GM19238 (cell line): ENCODE data around the gene ALMS1.
"Not testable (repeated sequence)": the region's sequence is repeated elsewhere in the genome, so short reads cannot be mapped to it uniquely, and the experiment has no call there.

ENCODE experiments used
- DNase-seq: peaks from one replicate; pipeline ENCODE4 v3.0.0; 2011; ENCODE audit warnings: low spot score; ENCODE audit not compliant: insufficient read length

Gene ALMS1

GRCh38 chr2:73504850-73505249 is 119.2 kb downstream of the ALMS1 start:
- DNase-seq: not testable (repeated sequence)

GRCh38 chr2:73510470-73510869 is 124.8 kb downstream of the ALMS1 start:
- DNase-seq: not testable (repeated sequence)

GRCh38 chr2:73516033-73516432 is 130.4 kb downstream of the ALMS1 start:
- no peak for DNase-seq

GRCh38 chr2:73528688-73529087 is 143.1 kb downstream of the ALMS1 start:
- no peak for DNase-seq

- DNase-seq: not testable (repeated sequence)
Measured at GRCh38 chr2:73530773-73531172, 145.1 kb downstream of the ALMS1 start.

GRCh38 chr2:73532381-73532780 is 146.7 kb downstream of the ALMS1 start:
- no peak for DNase-seq

GRCh38 chr2:73536133-73536840 is 150.7 kb downstream of the ALMS1 start:
- DNase-seq: no peak

- not testable (repeated sequence) for DNase-seq
Measured at GRCh38 chr2:73560875-73561274, 175.2 kb downstream of the ALMS1 start.

GRCh38 chr2:73561422-73561821 is 175.8 kb downstream of the ALMS1 start:
- DNase-seq: no peak

GRCh38 chr2:73564986-73565385 is 179.3 kb downstream of the ALMS1 start:
- no peak for DNase-seq

- no peak for DNase-seq
Measured at GRCh38 chr2:73566288-73566878, 180.7 kb downstream of the ALMS1 start.

GRCh38 chr2:73575261-73575660 is 189.6 kb downstream of the ALMS1 start:
- DNase-seq: no peak

GRCh38 chr2:73582364-73582763 is 196.7 kb downstream of the ALMS1 start:
- DNase-seq: no peak

- no peak for DNase-seq
Measured at GRCh38 chr2:73588177-73588576, 202.5 kb downstream of the ALMS1 start.

- no peak for DNase-seq
Measured at GRCh38 chr2:73593680-73594079, 208.0 kb downstream of the ALMS1 start.

- DNase-seq: no peak
Measured at GRCh38 chr2:73594251-73594650, 208.6 kb downstream of the ALMS1 start.

GRCh38 chr2:73601780-73602179 is 216.1 kb downstream of the ALMS1 start:
- DNase-seq: no peak

GRCh38 chr2:73603099-73603588 is 217.5 kb downstream of the ALMS1 start:
- not testable (repeated sequence) for DNase-seq

- DNase-seq: not testable (repeated sequence)
Measured at GRCh38 chr2:73604589-73604988, 219.0 kb downstream of the ALMS1 start.

- no peak for DNase-seq
Measured at GRCh38 chr2:73610111-73610510, 224.5 kb downstream of the ALMS1 start.

GRCh38 chr2:73611193-73611592 is 225.6 kb downstream of the ALMS1 start:
- DNase-seq: no peak

GRCh38 chr2:73611867-73612266 is 226.2 kb downstream of the ALMS1 start:
- DNase-seq: no peak

- DNase-seq: no peak
Measured at GRCh38 chr2:73614105-73614504, 228.5 kb downstream of the ALMS1 start.
